GM19193 (cell line): ENCODE measurements around the gene LIPG.

Source experiments
- POLR2A ChIP-seq: IDR thresholded peaks from 4 replicates; pipeline ENCODE4 v1.6.1; 2011; ENCODE audit not compliant: insufficient read depth, insufficient read length; ENCODE audit errors: extremely low read depth

The LIPG gene

GRCh38 chr18:49561289-49562193, at the start of gene LIPG:
Gene LIPG, plus strand, starts transcription at chr18:49562057. Its CDS starts 252 bp downstream, at chr18:49562309.
- no peak for TF ChIP-seq POLR2A

DNA sequence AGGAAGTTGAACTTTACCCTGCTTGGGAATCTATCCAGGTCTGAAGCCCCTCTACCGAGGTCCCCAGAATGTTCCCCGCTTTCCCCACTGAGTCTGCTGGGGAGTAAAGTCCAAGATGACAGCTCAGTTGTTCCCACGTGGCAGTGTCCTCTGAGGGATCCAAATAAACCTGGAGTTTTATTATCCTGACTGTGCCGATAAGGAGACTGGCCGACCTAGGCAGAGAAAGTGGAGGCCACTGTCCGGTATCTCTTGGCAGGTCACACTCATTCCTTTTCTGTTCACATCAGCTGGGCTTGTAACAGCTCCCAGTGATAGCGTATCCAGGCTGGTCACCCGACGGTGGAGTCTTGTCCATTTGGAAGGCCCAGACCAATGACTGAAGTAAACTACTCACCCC, 47.3 kb upstream of the LIPG start:
- no peak for TF ChIP-seq POLR2A

- TF ChIP-seq POLR2A = no peak
Observed at GRCh38 chr18:49515516-49515915, 46.3 kb upstream of the LIPG start.

DNA sequence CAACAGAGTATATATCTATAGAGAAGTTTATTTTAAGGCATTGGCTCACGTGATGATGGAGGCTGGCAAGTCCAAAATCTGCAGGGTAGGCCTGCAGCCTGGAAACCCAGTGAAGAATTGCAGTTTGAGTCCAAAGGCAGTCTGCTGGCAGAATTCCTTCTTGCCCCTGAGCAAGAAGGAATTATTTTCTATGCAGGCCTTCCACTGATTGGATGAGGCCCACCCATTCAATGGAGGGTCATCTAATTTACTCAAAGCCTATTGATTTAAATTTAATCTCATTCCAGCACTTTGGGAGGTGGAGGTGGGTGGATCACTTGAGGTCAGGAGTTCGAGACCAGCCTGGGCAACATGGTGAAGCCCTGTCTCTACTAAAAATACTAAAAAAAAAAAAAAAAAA, 44.4 kb upstream of the LIPG start:
- no peak for TF ChIP-seq POLR2A

- TF ChIP-seq POLR2A = no peak
Observed at GRCh38 chr18:49519101-49519971, 42.5 kb upstream of the LIPG start.

- TF ChIP-seq POLR2A = no peak
Observed at GRCh38 chr18:49520661-49521145, 41.2 kb upstream of the LIPG start.

DNA sequence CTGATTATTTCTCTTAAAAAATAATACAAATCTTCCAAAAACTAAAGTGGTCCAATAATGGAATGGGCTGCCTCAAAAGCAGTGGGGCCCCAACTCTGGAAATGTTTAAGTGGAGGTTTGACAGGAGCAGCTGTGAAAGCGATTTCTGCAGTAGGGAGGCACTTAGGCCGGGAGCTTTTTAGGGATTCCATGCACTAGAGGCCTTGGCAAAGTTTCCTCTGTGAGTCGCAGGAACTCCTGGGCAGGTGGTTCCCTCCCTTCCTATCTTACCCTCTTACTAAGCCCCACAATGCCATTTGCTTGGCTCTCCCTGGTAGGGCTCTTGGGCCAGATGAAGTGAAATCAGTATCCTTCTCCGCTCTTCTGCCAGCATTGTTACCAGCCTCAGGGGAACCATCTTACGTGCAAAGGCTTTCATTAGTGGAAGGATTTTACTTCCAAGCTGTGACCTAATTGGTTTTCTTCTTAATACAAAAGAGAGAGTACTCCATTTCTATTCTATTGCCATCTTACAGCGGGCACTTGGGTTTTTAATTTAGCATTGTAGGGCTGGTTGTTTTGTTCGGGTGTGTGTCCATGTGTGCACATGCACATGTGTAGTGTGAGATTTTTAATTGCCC, 40.5 kb upstream of the LIPG start:
- TF ChIP-seq POLR2A = no peak

GRCh38 chr18:49524349-49524748, 37.5 kb upstream of the LIPG start:
- TF ChIP-seq POLR2A = no peak

DNA sequence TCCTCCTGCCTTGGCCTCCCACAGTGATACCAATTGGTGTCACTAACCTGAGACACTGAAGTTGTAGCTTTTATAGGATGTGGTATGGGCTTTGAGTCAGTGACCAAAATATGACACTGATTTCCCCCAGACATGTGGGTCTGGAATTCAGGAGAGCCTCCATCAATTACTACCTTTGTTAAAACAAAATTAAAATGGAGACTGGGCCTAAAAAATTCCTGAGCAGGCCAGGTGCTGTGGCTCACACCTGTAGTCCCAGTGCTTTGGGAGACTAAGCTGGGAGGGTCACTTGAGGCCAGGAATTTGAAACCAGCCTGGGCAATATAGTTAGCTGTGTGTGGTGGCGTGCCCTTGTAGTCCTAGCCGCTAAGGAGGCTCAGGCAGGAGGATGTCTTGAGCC, 36.9 kb upstream of the LIPG start:
- no peak for TF ChIP-seq POLR2A

- no peak for TF ChIP-seq POLR2A
Observed at GRCh38 chr18:49525981-49526380, 35.9 kb upstream of the LIPG start.

DNA sequence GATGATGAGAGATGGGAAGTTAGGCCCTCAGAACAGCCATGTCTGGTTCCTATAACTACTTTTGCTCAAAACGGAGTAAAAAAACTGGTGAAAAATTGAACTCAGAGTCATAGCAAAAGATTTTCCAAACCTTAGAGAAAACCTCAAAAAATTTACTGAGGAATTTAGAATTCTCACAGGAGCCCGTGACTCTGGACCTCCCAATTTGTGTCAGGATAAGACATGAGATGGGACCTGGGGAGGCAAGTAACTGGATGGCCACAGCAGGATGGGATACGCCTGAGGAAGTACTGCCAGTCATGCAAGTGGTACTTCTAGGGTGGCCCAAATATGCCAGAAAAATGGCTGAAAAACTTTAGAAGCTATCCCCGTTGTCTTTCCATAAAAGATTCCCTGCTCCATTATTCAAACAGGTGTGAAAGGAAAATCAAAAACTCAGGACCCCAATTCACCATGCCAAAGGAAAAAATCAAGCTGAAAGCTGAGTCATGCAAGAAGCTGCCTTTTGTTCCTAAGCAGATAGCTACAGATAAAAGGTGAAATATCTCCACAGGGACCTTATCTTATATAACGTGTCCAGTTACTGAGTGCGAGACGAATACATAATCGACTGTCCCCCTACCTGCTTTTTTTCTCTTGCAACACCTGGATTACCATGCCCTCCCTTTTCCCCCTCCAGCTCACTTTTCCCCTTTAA, 34.1 kb upstream of the LIPG start:
- TF ChIP-seq POLR2A = no peak

- no peak for TF ChIP-seq POLR2A
Observed at GRCh38 chr18:49529596-49529995, 32.3 kb upstream of the LIPG start.

GRCh38 chr18:49531678-49532153, 30.1 kb upstream of the LIPG start:
- no peak for TF ChIP-seq POLR2A
